Activated naive CD4-positive, alpha-beta T cell treated with anti-CD3 and anti-CD28 coated beads, Interleukin-2, amount 10 ng/mL, durations not matched to agents 5 hours and 36 hours (primary cell): ENCODE measurements around the gene H2BW1. TPM values are rescaled to one million over a fixed set of nuclear protein-coding genes. Genes with fewer than 3 reads are reported as not detected.

Source experiments
- total RNA-seq, 2 experiments: library from RNA; stranded (reverse); gene quantifications; one replicate each; pipeline ENCODE4 v1.2.3, GENCODE V29; 2021

The H2BW1 gene, protein sequence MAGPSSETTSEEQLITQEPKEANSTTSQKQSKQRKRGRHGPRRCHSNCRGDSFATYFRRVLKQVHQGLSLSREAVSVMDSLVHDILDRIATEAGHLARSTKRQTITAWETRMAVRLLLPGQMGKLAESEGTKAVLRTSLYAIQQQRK
- not detected for total RNA-seq

DNA sequence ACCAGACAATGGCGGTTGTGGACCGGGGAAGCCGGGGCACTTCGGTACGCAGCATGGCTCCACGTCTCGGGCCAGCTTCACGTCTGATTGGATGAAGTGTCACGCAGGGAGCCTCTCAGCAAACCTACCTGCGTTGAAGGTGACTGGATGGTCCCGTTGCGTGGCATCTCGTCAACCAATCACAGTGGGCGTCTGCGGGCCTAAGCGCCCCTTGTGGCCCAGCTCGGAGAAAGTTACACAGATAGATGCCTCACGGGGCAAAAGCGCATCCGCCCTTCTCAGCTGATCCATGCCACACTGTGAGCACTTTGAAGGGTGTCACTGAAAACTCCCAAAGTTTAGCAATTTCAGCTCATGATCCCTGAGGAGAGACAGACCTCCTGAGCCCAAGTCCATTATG lies at the start of gene H2BW1:
H2BW1 (minus strand) TSS at position 103 of the 400 bp plus-strand sequence. CDS start 132 bp downstream, outside the sequence.

DNA sequence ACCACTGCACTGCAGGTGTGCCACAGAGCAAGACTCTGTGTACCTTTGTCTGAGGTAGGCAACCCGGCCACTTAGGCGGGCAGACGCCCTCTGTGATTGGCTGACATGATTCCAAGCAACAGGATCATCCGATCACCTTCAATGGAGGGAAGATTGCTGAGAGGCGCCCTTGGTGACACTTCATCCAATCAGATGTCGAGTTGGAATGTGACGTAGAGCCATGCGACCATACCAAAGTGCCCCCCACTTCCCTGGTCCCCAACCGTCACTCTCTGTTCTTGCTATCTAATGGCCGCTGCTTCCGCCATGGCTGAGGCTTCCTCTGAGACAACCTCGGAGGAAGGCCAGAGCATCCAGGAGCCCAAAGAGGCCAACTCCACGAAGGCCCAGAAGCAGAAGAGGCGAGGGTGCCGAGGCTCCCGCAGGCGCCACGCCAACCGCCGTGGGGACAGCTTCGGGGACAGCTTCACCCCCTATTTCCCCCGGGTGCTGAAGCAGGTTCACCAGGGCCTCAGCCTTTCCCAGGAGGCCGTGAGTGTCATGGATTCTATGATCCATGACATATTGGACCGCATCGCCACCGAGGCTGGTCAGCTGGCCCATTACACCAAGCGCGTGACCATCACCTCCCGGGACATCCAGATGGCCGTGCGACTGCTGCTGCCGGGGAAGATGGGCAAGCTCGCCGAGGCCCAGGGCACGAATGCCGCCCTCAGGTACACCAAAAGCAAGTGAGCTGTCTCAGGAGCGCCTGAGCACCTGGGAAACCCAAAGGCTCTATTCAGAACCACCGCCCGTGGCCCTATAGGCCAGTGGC lies 26.4 kb upstream of the H2BW1 start, which contains the start of gene H2BW2:
H2BW2 (plus strand) TSS at position 268 of the 817 bp plus-strand sequence; CDS start at position 307, 39 bp downstream.

DNA sequence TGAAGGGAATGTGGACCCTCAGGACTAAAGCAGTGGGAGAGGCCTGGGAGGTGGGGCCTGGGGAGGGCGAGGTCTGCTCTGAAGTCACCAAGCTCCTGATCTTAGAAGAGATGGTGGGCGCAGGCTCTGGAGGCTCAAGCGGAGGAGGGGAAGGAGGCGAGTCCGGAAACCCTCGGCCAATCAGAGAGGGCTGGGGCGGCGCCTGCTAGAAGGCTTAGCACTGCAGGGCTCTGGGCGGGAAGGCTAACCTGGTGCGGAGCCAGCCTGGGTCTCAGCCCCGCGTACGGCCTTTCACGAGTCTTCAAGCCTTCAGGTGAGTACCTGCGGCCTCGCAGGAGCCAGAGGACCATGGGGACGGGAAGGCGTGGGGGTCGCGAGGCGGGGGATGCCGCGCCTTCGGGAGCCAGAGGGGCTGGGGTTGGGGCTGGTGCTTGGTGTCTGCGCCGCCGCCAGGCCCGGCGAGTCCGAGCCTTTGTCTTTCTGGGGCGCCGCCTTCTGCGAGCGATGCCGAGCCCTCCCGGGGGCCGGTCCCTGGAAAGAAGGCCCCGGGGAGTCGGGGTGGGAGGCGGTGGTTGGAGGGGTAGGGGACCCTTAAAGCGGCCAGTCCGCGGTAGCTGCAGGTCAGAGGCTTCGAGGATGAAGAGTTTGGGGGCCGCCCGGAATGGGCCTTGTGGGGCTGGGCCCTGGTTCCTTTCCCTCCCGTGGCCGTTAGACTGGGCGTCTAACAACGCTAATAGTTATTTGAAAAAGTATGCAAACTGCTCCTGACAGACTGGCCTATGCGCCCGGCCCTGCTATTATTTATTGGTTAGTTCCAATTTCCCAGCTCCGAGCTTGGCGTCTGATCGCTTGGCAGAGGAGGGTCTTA lies 50.9 kb downstream of the H2BW1 start, which contains the start of gene TMSB15B:
TMSB15B (plus strand) TSS at position 217 of the 868 bp plus-strand sequence.

Other genes starting within 250 kb of the H2BW1 start
- not detected for gene PLP1, start 236.9 kb downstream of the H2BW1 start, total RNA-seq
- under 1 TPM; 0.63 to 0.79 TPM for gene RAB9B, start 181.5 kb downstream of the H2BW1 start, total RNA-seq
- 1 to 10 TPM; 8.1 to 8.6 TPM for gene TMSB15B, start 51.1 kb downstream of the H2BW1 start, total RNA-seq
- gene H2BW2, start 26.2 kb upstream of the H2BW1 start, total RNA-seq = not detected
- 1 to 10 TPM; 2.9 to 4.1 TPM for gene TMSB15C, start 62.5 kb upstream of the H2BW1 start, total RNA-seq
- gene ZCCHC18, start 98.8 kb upstream of the H2BW1 start, total RNA-seq = 1 to 10 TPM in 1 of 2 experiments, under 1 TPM in 1; 0.78 to 1.1 TPM
- 1 to 10 TPM; 6.7 to 8.0 TPM for gene SLC25A53, start 143.3 kb upstream of the H2BW1 start, total RNA-seq
- gene FAM199X, start 152.7 kb upstream of the H2BW1 start, total RNA-seq = 10 to 100 TPM; 12.0 to 13.3 TPM
- gene ESX1, start 241.2 kb upstream of the H2BW1 start, total RNA-seq = not detected